Fibroblast of skin of right quadriceps (primary cell): ENCODE data around the gene GNG12.
A peak's percentile ranks its signal among the peaks of the same experiment; 100 is the strongest.
"Not testable (repeated sequence)": the region's sequence is repeated elsewhere in the genome, so short reads cannot be mapped to it uniquely, and the experiment has no call there.

ENCODE experiments used
- DNase-seq: peaks from one replicate; pipeline ENCODE4 v3.0.0-alpha.2; 2013

Gene GNG12

GRCh38 chr1:67676287-67676686 is 157.0 kb downstream of the GNG12 start:
- no peak for DNase-seq

DNA sequence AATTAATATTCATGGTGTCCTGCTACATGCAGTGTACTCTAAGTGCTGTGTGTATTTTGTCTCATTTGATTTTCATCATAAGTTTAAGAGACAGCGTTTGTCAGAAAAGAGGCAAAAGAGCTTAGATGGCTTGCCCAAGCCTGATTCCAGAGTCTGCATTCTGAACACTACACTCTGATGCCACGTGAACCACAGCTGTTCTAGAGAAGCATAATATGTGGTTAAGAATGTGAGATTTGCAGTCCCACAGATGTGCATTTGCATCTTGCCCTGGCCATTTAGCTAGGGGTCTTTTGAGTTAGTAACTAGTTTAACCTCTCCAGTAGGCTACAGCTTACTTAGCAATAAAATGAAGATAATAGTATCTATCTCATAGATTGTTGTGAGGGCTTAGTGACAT is 157.5 kb downstream of the GNG12 start:
- peak; percentile 42 for DNase-seq

- DNase-seq = peak; percentile 54
These were observed 158.8 kb downstream of the GNG12 start for GRCh38 chr1:67674260-67675011.

DNA sequence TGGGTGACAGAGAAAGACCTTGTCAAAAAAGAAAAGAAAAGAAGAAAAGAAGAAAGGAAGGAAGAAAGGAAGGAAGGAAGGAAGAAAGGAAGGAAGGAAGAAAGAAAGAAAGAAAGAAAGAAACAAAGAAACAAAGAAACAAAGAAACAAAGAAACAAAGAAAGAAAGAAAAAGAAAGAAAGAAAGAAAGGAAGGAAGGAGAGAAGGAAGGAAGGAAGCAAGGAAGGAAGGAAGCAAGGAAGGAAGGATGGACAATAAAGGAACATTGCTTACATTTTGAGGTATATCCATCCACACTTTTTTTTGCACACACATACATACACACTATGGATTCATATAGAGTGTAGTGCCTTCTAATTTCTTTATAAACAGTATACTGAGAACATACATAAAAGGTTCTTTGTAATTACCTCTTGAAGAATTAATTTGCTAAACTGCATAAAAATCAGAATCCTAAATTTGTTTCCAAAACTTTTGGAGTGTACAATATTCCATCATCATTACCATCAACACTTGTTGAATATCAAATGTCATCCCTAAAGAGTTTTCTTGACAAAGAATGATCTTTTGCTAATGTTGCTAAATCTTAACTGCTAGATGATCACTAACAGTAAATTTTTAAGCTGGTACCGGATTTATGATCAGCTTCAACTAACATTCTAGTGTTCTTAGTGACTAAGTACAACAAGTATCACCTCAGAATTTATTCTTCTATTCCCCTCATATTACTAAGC is 159.6 kb downstream of the GNG12 start:
- no peak for DNase-seq

DNA sequence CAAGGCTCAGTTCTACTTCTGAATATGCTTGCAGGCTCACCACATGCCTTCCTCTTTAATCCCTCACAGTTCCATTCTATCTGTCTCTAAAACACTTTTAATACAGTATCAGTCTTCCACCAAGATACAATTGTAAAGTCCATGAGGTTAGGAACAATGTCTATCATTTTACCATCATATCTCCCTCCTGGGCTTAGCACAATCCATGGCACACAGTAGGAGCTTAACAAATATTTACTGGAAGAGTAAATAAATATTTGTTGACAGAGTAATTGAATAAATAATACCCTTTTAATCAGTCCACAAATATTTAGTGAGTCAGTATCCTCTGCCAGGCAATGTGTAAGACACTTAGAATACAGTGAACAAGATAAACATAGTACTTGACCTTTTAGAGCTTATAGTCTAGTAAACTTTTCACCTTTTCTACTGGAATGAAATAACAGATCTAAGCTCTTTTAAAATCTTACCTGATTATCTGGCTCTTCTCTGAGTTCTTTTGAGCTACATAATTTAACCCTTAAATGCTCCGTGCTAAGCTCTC is 160.9 kb downstream of the GNG12 start:
- DNase-seq = no peak

- no peak for DNase-seq
These were observed 164.6 kb downstream of the GNG12 start for GRCh38 chr1:67668660-67669059.

DNA sequence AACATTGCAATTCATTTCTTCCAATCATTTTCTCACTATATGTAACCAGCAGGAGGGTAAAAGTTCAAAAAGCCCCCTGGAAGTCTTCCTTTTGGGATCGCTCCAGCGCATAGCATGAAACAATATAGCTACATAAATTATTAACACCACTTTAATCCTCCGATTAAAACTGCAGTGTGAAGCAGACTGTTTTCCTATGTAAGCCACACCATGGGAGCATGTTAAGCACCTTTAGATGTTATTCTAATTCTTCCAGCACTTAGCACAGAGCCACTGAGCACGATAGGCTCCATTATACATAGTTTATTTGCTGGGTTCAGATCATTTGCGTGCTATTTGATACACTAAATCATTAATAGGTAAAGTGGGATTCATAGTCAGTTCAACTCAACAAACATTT is 166.6 kb downstream of the GNG12 start:
- no peak for DNase-seq

GRCh38 chr1:67665307-67665706 is 168.0 kb downstream of the GNG12 start:
- not testable (repeated sequence) for DNase-seq

- no peak for DNase-seq
These were observed 169.2 kb downstream of the GNG12 start for GRCh38 chr1:67664048-67664447.

DNA sequence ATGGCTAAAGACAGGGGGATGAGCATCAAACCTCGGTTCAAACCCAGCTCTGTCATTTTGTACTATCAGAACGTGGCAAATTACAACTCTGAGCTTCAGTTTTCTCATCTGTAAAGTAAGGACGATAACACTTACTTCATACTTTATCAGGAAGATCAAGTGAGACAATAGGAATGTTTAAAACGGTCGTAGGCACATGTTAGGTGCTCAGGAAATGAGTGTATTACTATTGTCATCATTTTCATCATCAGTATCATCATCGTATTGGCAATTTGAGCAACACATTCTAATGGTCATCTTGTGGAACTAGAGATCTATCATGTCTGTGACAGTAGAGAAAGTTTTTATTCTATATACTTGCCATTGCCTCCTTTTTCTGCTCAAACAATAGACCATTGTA is 170.4 kb downstream of the GNG12 start:
- no peak for DNase-seq

GRCh38 chr1:67659229-67659628 is 174.0 kb downstream of the GNG12 start:
- no peak for DNase-seq

DNA sequence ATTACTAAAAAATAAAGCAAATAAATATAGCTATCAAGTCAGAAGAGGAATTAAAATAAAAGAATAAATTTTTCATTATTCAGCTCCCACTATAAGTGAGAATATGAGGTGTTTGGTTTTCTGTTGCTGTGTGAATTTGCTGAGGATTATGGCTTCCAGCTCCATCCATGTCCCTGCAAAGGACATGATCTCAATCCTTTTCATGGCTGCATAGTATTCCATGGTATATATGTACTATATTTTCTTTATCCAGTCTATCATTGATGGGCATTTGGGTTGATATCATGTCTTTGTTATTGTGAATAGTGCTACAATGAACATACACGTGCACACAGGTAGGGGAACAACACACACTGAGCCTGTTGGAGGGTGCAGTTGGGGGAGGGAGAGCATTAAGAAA is 176.1 kb downstream of the GNG12 start:
- not testable (repeated sequence) for DNase-seq

- DNase-seq = no peak
These were observed 177.7 kb downstream of the GNG12 start for GRCh38 chr1:67655581-67655980.

DNA sequence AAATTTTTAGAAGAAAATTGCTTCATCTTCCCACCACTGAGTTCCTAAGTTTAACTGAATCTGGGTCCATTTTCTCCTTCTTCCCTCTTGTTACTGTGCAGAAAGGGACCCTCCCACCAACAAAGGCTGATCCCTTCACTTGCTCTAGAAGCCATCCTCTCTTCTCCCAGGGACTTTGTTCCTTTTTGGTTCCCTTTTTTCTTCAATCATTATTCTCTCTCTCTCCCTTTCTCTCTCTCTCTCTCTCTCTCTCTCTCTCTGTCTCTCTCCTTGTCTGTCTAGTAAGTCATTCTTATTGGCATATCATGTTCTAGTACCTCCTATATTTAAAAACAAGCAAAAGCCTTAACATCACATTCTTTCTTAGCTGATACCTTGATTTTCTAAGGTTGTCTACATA is 180.0 kb downstream of the GNG12 start:
- no peak for DNase-seq

DNA sequence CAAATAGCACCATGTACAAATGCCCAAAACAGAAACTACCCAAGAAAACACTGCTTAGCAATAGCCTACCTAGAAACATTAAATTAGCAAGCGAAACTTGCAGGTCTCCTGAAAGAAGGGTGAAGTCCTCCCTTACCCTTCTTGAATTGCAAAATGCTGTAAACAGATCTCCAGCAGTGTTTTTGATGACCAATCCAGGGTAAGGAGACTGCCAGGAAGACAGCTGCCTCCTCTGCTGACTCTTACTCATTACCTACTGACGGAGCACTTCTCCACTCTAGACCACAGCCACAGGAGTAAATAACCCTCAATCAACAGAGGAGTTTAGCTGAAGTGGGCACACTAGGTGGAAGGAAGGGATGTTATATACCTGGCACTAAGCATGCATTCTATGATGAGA is 180.5 kb downstream of the GNG12 start:
- DNase-seq = peak; percentile 41
